ENCODE data around the gene THAP11.
"Not testable (repeated sequence)": the region's sequence is repeated elsewhere in the genome, so short reads cannot be mapped to it uniquely, and the experiment has no call there.

Gene THAP11

DNA sequence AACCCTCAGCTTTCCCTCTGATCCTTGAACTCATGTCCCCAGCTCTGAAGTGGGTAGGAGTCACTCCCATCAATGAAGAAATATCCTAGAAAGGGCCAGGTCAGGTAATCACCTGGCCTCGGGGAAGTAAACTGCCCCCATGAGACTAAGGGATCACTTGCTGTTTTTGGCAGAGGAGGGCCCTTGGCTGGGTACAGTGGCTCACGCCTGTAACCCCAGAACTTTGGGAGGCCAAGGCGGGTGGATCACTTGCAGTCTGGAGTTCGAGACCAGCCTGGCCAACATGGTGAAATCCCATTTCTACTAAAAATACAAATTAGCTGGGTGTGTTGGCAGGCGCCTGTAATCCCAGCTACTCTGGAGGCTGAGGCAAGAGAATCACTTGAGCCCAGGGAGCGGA lies 21.9 kb downstream of the THAP11 start:
- not testable (repeated sequence) for DNase-seq

DNA sequence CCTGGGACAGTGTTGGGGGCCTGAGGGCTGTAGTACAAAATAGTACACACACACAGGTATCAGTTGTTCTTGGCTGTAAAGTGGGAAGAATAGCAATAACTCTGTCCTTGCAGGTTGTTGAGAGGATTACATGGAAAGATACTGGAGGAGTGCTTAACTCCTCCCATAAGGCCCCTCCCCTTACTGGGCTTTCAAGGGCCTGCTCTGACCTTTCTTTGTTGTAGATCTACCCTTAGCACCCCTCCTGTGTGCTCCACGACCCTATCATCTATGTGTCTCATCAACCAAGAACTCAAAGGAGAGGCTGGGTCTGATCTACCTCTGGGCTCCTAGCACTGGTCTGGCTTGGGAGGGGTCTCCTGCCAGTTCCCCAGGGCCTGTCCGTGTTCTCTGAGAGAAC lies 22.5 kb downstream of the THAP11 start:
- no peak for DNase-seq

DNA sequence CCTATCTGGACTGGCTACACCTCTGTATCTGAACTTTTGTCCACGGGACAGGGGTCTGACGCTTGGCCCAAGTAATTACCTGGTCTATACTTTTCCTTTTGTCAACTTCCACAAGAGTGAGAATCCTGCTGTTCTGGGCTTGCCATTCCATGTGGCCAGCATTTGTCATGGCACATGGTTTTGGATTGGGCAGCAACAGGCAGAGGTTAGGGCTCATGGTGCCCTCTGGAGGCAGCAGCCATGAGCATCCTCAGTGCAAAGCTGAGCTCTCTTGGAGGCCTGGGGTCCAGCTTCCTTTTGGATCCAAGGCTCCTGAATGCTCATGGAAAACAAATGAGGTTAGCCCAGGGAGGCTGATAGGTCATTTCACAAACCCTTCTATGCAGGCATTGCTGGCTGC lies 23.2 kb downstream of the THAP11 start:
- DNase-seq = no peak

DNA sequence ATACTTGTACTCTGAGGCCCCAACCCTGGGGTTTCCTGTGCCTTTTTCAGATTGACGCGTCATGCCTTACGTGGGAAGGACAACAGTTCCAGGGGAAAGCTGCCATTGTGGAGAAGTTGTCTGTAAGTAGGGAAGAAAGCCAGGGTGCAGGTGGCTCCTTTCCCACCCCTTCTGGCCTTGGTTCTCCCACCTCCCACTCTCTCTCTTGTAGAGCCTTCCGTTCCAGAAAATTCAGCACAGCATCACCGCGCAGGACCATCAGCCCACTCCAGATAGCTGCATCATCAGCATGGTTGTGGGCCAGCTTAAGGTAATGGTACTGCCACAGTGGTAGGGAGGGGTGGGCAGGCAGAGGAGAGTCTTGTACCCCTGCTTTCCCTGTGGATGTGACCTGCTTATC lies 26.2 kb downstream of the THAP11 start:
- DNase-seq = no peak

DNA sequence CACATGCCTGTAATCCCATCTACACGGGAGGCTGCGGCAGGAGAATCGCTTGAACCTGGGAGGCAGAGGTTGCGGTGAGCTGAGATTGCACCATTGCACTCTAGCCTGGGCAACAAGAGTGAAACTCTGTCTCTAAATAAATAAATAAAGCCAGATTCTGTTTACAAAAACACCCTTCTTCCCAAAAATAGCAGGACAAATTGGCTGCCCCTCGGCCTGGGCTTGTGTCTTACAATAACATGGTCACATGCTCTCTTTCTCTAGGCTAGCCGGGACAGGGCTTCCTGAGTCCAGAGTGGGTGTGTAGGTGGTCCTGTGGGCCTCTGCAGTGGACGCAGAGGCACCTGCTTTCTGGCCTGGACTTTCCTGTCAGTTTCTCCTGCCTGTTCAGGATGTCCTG lies 27.5 kb downstream of the THAP11 start:
- no peak for DNase-seq

DNA sequence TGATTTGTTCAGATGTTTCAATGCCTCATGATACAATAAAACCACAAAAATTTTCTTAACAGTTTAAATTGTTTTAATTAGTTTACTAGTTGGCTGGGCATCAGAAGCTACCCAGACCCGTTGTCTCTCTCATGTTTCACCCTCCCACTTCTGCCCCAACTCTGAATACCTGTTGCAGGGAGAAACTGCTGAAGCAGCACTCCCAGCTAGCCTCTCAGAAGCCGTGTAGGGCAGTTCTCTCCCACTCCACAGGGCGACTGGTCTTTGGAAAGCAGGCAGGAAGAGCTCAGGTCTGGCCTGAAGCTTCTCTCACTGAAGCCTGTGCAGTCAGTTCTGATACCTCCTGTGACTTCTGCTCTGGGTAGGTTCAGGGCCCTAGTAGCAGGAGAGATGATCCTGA lies 29.1 kb downstream of the THAP11 start:
- no peak for DNase-seq

DNA sequence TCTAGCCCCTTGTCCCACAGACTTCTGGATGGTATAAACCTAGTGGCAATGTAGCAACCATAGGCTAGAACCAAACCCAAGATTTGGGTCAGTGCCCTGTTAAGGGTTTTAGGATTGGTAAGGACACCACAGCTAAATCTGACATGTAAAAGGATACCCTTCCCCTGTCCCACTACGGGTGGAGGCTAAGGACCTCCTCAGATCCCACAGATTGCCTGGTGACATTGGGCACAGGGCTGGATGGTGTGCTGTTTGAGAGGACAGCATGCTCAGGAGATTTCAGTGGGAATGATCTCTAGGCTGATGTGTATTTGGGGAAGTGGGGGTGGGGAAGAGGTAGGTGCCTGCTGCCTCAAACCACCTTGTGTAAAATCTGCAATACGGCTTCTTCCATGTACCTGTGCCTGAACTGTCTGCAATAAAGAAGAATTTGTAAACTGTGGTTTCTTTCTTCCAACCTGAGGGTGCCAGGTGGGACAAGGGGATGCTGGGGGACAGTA lies 30.1 kb downstream of the THAP11 start:
- DNase-seq = no peak

DNA sequence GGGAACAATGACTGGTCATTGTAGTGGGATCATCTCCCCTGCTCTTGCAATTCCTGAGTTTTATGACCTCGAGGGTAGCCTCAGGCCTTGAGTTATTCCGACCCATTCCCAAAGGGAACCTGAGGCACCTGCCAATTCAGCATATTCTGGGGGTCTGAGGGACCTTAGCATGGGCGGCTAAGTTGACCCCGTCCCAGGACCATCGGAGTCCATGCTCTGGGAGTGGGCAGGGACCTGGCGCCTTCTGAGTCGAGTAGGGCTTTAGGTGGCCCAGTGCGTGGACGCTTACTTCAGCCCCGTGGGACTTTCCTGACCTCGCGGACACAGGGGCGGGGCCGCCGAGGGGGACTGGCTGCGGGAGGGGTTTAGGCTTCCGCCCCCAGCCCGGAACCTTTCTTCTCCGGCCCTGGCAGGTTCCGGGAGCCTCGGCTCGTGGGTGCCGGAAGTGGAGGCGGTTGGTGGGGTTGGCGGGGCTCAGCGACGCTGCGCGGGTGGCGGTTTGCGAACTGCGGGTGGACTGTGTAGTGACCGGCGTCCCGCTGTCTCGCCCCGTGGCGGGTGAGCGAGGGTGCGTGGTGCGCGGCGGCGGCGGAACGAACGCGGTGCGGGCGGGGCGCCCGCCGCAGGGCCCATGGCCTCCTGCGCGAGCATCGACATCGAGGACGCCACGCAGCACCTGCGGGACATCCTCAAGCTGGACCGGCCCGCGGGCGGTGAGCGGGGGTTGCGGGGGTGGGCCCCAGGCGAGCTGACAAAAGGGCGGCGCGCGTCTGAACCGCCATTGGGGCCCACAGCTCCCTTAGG lies 30.7 kb downstream of the THAP11 start, which contains the start of gene EDC4:
Gene EDC4 (plus strand): TSS at position 422 of the 804 bp plus-strand sequence. CDS start 210 bp downstream, at position 632.
- DNase-seq = peak; percentile 90 to 92

DNA sequence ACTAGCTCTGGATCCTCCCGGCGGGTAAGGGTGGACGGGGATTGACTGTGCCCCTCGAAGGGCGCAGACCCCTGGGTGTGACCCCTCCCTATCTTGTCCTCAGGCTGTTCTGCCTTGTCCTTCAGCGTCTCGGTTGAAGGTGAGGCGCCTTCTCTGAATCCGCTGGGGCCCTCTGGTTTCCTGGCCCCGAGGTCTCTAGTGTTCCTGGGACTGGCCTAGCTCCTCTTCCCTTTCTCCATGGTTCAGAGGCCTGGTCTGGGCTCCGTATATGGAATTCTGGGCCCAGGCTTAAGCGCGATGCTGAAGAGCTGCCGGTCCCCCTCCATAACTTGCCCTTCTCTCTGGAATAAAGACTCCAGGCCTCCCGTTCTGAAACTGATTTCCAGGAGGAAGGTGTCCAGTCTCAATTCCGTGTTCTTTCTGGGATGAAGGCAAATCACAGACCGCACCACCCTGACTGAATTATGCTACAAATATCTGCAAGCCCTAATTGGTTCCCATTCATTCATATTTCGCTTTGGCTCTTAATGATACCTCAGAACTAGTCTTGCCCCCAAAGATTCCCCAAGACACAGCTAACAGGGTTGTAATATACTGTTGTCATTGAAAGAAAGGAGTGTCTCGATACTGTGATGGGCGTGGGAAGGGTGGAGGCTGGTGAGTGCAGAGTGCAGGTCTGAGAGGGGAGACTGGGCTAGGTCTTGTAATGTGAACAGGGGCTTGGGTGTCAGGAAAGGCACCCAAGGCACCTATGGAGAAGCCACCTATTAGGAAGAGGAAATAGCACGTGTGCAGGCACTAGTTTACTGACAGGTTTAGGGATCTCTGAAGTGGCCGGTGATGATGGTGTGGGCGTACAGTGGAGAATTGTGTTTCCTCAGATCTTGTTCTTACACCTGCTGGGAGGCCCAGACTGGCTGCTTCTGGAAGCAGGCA lies 31.6 kb downstream of the THAP11 start:
- DNase-seq = peak in 1 of 2 donors; percentile 13

DNA sequence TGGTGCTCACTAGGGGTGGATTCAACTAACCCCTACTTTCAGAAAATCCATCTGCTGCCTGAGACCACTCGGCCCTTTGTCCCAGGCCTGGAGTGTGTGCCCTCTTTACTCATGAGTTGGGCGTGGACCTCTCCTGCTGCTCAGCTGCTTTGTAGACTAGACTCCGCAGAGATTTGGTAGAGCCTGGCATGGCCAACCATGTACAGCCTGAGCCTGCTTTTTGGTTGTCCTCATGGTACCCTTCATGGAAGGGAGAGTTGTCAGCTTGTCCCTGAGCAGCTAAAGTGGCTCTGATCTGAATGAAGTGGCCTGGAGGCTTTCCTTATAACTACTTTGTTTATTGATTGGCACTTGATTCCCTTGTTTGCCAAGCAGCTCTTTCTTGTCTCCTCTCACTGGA lies 32.3 kb downstream of the THAP11 start:
- DNase-seq = no peak

DNA sequence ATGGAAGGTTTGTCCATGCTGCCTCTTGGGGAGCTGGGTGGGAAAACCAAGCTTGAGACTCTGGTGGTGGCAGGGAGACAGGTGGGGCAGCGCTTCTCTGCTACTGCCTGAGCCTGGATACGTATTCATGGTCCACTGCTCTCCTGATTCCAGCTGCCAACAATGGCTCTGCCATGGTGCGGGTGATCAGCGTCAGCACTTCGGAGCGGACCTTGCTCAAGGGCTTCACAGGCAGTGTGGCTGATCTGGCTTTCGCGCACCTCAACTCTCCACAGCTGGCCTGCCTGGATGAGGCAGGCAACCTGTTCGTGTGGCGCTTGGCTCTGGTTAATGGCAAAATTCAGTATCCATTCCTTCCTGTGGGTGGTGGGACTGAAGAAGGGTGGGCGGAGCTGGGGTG lies 34.9 kb downstream of the THAP11 start:
- no peak for DNase-seq

DNA sequence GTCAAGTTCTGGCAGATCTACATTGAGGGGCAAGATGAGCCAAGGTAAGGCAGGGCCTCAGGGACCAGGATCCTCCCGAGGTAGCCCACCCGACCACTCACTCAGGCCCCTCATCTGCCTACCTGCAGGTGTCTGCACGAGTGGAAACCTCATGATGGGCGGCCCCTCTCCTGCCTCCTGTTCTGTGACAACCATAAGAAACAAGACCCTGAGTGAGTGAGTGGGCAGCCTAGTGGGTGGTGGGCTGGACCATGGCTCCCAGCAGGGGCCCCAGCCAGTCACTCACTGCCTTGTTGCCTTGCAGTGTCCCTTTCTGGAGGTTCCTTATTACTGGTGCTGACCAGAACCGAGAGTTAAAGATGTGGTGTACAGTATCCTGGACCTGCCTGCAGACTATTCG lies 36.1 kb downstream of the THAP11 start:
- no peak for DNase-seq

DNA sequence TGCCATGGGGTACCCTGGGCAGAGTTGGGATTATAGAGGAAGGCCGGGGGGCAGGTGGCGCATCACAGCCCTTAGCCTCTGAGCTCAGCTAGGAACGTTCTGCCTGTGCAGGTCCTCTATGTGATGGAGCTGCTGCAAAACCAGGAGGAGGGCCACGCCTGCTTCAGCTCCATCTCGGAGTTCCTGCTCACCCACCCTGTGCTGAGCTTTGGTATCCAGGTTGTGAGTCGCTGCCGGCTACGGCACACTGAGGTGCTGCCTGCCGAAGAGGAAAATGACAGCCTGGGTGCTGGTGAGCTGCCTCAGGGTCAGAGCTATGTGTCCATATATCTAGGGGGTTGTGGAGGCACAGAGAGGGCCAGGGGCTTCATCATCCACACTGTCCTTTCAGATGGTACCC lies 36.7 kb downstream of the THAP11 start:
- no peak for DNase-seq

DNA sequence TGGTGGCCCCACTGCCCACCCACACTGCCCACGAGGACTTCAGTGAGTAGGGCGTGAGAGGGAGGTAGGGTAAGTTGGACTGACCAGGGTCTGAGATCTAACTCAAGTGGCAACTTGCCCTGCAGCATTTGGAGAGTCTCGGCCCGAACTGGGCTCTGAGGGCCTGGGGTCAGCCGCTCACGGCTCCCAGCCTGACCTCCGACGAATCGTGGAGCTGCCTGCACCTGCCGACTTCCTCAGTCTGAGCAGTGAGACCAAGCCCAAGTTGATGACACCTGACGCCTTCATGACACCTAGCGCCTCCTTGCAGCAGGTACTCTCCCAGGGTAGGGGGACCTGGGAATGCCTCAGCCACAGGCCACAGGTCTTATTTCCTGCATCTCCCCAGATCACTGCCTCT lies 37.3 kb downstream of the THAP11 start:
- no peak for DNase-seq

DNA sequence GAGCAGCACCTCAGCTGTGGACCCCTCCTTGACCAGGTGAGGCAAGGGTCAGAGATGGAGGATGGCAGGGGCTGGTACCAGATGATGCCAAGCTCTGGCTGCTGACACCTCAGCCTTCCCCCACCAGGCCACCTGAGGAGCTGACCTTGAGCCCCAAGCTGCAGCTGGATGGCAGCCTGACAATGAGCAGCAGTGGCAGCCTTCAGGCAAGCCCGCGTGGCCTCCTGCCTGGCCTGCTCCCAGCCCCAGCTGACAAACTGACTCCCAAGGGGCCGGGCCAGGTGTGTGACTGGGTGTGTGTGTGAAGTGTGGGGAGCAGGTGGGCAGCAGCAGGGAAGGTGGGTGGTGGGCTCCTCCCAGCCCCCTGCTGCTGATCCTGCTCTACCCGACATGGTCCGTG lies 37.8 kb downstream of the THAP11 start:
- no peak for DNase-seq

DNA sequence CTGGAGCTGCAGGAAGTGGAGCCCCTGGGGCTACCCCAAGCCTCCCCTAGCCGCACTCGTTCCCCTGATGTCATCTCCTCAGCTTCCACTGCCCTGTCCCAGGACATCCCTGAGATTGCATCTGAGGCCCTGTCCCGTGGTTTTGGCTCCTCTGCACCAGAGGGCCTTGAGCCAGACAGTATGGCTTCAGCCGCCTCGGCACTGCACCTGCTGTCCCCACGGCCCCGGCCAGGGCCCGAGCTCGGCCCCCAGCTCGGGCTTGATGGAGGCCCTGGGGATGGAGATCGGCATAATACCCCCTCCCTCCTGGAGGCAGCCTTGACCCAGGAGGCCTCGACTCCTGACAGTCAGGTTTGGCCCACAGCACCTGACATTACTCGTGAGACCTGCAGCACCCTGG lies 38.5 kb downstream of the THAP11 start:
- no peak for DNase-seq

DNA sequence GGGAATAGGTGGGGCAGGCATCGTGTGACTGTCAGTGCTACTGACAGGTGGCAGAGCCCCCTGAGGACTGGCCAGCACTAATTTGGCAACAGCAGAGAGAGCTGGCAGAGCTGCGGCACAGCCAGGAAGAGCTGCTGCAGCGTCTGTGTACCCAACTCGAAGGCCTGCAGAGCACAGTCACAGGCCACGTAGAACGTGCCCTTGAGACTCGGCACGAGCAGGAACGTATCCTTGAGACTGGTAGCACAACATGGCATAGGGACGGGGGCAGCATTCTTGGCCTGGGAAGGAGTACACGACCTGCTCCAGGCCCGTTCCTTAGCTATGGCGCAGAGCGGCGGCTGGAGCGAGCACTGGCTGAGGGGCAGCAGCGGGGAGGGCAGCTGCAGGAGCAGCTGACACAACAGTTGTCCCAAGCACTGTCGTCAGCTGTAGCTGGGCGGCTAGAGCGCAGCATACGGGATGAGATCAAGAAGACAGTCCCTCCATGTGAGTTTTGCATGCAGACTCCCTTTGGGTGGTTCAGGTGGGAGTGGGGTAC lies 39.6 kb downstream of the THAP11 start:
- DNase-seq = no peak

DNA sequence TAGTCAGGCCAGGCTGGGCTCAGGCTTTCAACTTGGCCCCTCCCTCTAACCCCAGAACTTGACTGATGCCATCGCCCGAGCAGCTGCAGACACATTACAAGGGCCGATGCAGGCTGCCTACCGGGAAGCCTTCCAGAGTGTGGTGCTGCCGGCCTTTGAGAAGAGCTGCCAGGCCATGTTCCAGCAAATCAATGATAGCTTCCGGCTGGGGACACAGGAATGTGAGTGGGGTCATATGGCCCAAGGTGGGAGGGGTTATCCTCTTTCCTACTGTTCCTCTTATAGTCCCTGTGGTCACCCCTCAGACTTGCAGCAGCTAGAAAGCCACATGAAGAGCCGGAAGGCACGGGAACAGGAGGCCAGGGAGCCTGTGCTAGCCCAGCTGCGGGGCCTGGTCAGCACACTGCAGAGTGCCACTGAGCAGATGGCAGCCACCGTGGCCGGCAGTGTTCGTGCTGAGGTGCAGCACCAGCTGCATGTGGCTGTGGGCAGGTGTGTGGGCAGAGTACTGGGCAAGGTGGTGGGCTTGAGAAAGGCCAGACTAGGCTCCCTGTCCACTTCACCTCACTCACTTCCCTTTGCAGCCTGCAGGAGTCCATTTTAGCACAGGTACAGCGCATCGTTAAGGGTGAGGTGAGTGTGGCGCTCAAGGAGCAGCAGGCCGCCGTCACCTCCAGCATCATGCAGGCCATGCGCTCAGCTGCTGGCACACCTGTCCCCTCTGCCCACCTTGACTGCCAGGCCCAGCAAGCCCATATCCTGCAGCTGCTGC lies 40.4 kb downstream of the THAP11 start:
- no peak for DNase-seq

DNA sequence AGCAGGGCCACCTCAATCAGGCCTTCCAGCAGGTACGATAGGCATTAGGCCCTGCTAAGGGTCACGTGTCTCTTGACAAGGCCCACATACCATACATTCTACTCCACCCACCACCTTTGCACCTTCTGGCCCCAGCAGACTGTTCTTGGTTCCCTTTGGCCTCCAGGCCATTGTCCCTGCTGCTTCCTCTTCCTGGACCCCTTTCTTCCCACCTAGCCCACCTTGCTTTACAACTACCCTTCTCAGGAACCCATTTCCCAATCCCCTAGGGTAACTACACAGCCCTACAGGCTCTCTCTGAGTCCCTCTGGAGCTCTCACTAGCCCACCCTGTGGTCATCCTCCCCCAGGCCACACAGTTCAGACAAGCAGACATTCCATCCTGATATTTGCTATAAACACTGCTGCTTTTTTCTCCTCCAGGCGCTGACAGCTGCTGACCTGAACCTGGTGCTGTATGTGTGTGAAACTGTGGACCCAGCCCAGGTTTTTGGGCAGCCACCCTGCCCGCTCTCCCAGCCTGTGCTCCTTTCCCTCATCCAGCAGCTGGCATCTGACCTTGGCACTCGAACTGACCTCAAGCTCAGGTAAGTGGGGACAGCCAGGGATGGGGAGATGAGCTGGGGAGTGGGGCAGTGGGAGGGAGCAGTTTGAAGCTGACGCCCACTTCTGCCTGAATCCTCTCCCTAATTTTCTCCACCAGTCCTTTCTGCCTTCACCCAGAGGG lies 41.2 kb downstream of the THAP11 start:
- no peak for DNase-seq

DNA sequence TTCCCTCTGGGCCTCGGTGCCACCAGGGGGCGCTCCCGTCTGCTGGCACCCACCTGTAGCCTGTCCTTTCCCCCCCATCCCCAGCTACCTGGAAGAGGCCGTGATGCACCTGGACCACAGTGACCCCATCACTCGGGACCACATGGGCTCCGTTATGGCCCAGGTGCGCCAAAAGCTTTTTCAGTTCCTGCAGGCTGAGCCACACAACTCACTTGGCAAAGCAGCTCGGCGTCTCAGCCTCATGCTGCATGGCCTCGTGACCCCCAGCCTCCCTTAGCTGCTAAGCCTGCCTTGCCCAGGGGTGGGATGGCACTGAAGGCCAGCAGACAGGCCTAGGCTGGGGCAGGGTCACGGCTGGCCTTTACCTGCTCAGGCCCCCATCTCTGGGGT lies 41.7 kb downstream of the THAP11 start:
- peak; percentile 65 to 75 for DNase-seq

DNA sequence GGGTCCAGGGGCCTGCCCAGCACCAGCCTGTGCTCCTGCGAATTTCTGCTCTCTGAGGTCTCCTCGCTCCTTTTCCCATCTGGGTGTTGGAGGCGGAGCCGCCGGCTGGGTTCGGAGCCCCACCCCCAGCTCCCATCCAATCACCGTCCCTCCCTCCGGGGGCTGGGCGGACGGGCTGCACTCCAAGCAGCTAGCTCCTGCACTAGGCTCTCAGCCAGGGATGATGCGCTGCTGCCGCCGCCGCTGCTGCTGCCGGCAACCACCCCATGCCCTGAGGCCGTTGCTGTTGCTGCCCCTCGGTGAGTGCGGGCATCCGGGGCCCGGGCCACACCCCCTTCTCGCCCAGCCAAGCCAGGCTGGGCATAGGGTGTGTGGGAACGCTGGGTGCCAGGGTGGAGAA lies 42.6 kb downstream of the THAP11 start, which contains the start of gene NRN1L:
Gene NRN1L (plus strand): TSS at position 202 of the 400 bp plus-strand sequence. CDS start 19 bp downstream, at position 221.
- no peak for DNase-seq

DNA sequence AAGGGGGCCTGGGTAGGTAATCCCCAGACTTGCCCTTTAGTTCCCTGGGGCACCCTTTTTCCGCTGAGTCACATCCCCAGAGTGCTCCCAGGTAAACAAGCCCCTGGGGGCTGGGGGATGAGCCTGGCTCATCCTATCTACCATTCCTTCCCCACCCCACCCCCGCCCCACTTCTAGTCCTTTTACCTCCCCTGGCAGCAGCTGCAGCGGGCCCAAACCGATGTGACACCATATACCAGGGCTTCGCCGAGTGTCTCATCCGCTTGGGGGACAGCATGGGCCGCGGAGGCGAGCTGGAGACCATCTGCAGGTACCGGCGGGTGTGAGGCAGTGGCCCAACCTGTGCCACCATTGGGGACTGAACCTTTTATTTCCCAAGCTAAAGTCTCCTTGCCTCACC lies 43.4 kb downstream of the THAP11 start:
- no peak for DNase-seq

Measured in stimulated activated CD4-positive, alpha-beta T cell treated with anti-CD3 and anti-CD28 coated beads, Interleukin-2, amount 100 ng/mL, for 48 hours (primary cell).